GM18526 (cell line): ENCODE measurements around the gene IFNL1.

Experiments
- POLR2A ChIP-seq: IDR thresholded peaks from 3 replicates; pipeline ENCODE4 v1.6.1; 2011; ENCODE audit not compliant: insufficient read length; ENCODE audit errors: extremely low read depth

IFNL1 gene

DNA sequence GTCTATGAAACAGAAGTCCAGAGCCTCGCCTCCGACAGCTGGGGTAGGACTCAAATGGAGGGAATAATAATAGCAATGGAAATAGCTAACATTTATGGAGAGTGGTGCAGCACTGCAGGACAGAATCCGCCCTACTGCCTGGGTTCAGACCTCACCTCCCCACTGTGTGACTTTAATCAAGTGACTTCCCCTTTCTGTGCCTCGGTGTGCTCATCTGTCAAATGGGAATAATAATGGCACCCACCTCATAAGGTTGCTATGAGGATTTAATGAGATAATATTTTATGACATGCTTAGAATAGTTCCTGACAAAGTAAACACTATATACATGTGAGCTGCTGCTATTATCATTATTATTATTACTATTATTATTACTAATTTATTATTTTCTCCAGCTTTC is 21.3 kb downstream of the IFNL1 start:
- TF ChIP-seq POLR2A, result no peak

GRCh38 chr19:39318071-39318470 is 21.9 kb downstream of the IFNL1 start:
- TF ChIP-seq POLR2A, result no peak

GRCh38 chr19:39318690-39319089 is 22.5 kb downstream of the IFNL1 start:
- no peak for TF ChIP-seq POLR2A

DNA sequence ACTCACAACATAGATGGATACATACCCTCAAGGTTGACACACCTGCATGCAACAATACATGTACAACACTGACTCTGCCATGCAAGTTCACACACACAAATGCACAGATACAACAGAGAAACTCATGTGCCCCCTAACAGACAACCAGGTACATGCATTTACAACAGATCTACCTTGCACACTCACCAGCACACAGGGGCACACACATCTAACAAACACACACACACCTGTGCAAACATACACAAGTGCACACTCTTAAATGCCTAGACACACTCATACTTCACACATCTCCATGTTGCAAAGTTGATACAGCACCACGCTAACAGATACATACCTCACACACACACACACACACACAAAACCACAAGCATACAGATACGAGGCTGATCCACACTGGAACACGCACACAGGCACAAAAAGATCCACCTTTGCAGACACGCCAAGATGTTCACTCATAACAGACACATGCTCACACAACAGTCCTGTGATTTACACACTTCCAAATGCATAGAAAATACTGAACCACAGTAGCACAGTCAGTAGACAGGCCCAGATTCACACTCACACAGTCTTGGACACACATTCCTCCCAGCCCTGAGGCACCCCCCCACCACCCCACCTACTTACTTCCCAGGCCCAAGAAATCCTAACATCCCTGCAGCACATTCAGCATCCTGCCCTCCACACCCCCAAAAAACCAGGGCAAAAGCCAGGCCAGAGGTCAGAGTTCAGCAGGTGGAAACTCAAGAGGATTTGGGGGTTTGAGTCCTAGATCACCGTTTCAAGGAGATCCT is 23.1 kb downstream of the IFNL1 start:
- TF ChIP-seq POLR2A, result no peak

GRCh38 chr19:39319892-39320248 is 23.7 kb downstream of the IFNL1 start:
- no peak for TF ChIP-seq POLR2A

GRCh38 chr19:39321117-39321831 is 25.1 kb downstream of the IFNL1 start:
- TF ChIP-seq POLR2A, result no peak

- TF ChIP-seq POLR2A, result no peak
These were observed 25.6 kb downstream of the IFNL1 start for GRCh38 chr19:39321832-39322176.

- TF ChIP-seq POLR2A, result no peak
These were observed 28.1 kb downstream of the IFNL1 start for GRCh38 chr19:39324242-39324842.

GRCh38 chr19:39325778-39326665 is 29.8 kb downstream of the IFNL1 start:
- TF ChIP-seq POLR2A, result no peak

- no peak for TF ChIP-seq POLR2A
These were observed 31.3 kb downstream of the IFNL1 start for GRCh38 chr19:39327363-39328045.

- TF ChIP-seq POLR2A, result no peak
These were observed 32.0 kb downstream of the IFNL1 start for GRCh38 chr19:39328046-39328705.

- TF ChIP-seq POLR2A, result no peak
These were observed 33.7 kb downstream of the IFNL1 start for GRCh38 chr19:39329948-39330347.

- no peak for TF ChIP-seq POLR2A
These were observed 36.1 kb downstream of the IFNL1 start for GRCh38 chr19:39332293-39332692.

- TF ChIP-seq POLR2A, result no peak
These were observed 37.3 kb downstream of the IFNL1 start for GRCh38 chr19:39333507-39333906.
